Activated T-helper 2 cell treated with anti-CD3 and anti-CD28 coated beads, Interferon-gamma antibody, Interleukin-2, Interleukin-4, amounts not matched to agents 10 μg/mL and 5 μg/mL and 100 μg/mL, durations not matched to agents 14 hours and 24 hours and 36 hours (primary cell): ENCODE measurements around the gene PRKAR1B. TPM values are rescaled to one million over a fixed set of nuclear protein-coding genes. Genes with fewer than 3 reads are reported as not detected.

ENCODE experiments used
- DNase-seq: peaks from one replicate; pipeline ENCODE4 v3.0.0; 2021; ENCODE audit warnings: low spot score
- H3K27ac Mint-ChIP-seq: one replicate; pipeline ENCODE4 v1.8.0; 2021; ENCODE audit warnings: mixed read lengths
- H3K27me3 Mint-ChIP-seq: one replicate; pipeline ENCODE4 v1.8.0; 2021; ENCODE audit warnings: low read depth, mixed read lengths
- H3K36me3 Mint-ChIP-seq: one replicate; pipeline ENCODE4 v1.8.0; 2021; ENCODE audit warnings: low read depth, mixed read lengths
- H3K4me1 Mint-ChIP-seq: one replicate; pipeline ENCODE4 v1.8.0; 2021; ENCODE audit warnings: low read depth, mixed read lengths
- H3K4me3 Mint-ChIP-seq: one replicate; pipeline ENCODE4 v1.8.0; 2021; ENCODE audit warnings: low read depth, mild to moderate bottlenecking, moderate library complexity, mixed read lengths
- H3K9me3 Mint-ChIP-seq: one replicate; pipeline ENCODE4 v1.8.0; 2021; ENCODE audit warnings: mixed read lengths
- intact Hi-C: fragments of 100-400 bp; cut with micrococcal nuclease; formaldehyde crosslinking; loops from one replicate; pipeline ENCODE4 v1.15.1; 2023
- total RNA-seq: library from RNA; stranded (reverse); gene quantifications from 2 replicates; pipeline ENCODE4 v1.2.3, GENCODE V29; 2022

PRKAR1B gene
- total RNA-seq, 1 donor from 2014 or later, result 38.9 TPM

GRCh38 chr7:574661-575395, 152.3 kb downstream of the PRKAR1B start:
- no peak overlapping the region for H3K4me3 Mint-ChIP-seq
- no peak for DNase-seq
- no peaks in the 10 kb centered on the region for H3K9me3 Mint-ChIP-seq
- no peaks in the 10 kb centered on the region for H3K27me3 Mint-ChIP-seq
- peaks cover 4% of the 10 kb centered on the region for H3K4me1 Mint-ChIP-seq
- intact Hi-C loops, result no loop called here
- no peak overlapping the region for H3K27ac Mint-ChIP-seq
- H3K36me3 Mint-ChIP-seq, result peaks cover 15% of the 10 kb centered on the region

- peaks cover 14% of the 10 kb centered on the region for H3K36me3 Mint-ChIP-seq
- H3K9me3 Mint-ChIP-seq, result no peaks in the 10 kb centered on the region
- DNase-seq, result no peak
- no peak overlapping the region for H3K4me3 Mint-ChIP-seq
- H3K4me1 Mint-ChIP-seq, result peaks cover 4% of the 10 kb centered on the region
- H3K27ac Mint-ChIP-seq, result no peak overlapping the region
- H3K27me3 Mint-ChIP-seq, result no peaks in the 10 kb centered on the region
- intact Hi-C loops, result no loop called here
Observed at GRCh38 chr7:573933-574381, 153.1 kb downstream of the PRKAR1B start.

DNA sequence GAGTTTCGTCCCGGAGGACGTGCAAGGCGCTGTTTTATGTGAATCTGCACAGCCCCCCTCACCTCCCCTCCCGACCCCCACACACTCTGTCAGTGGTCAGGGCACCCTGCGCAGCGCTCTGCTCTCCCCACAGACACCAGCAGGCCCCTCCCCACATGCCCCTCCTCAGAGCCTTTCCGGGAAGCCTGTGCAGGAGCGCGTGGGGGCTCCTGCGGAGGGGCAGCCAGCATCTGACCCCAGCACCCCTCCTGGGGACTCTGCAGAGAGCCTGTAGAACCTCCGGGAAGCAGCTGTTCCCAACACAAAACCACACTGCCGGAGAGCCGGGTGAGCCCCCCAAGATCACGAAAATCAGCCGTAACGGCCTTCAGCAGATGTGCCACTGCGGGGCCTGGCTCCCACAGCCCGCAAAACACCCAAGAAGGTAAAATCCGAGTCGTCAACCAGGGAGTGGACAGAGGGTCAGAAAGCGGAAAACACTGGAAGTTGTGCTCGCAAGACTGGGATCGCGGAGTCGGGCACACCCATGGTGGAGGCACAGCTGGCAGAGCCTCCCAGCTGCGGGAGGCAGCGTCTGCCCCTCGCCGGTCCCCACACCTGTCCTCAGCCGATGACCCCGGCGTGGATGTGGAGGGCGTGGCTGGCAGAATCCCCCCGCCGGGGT, 153.7 kb downstream of the PRKAR1B start:
- Mint-ChIP-seq H3K9me3 (no peaks in the 10 kb centered on the region), H3K4me1 (peaks cover 4% of the 10 kb centered on the region), H3K27me3 (no peaks in the 10 kb centered on the region), H3K4me3 (no peak overlapping the region), H3K36me3 (peaks cover 12% of the 10 kb centered on the region), H3K27ac (no peak overlapping the region)
- intact Hi-C loops, result no loop called here
- no peak for DNase-seq

GRCh38 chr7:572416-573268, 154.4 kb downstream of the PRKAR1B start:
- Mint-ChIP-seq H3K36me3 (peaks cover 7% of the 10 kb centered on the region), H3K4me3 (no peak overlapping the region), H3K27ac (no peak overlapping the region), H3K27me3 (no peaks in the 10 kb centered on the region), H3K4me1 (peaks cover 4% of the 10 kb centered on the region), H3K9me3 (no peaks in the 10 kb centered on the region)
- no peak for DNase-seq
- intact Hi-C loops, result no loop called here

GRCh38 chr7:571718-572415, 155.2 kb downstream of the PRKAR1B start:
- intact Hi-C loops, result no loop called here
- Mint-ChIP-seq H3K4me1 (peaks cover 4% of the 10 kb centered on the region), H3K36me3 (peaks cover 7% of the 10 kb centered on the region), H3K27ac (no peak overlapping the region), H3K9me3 (no peaks in the 10 kb centered on the region), H3K27me3 (no peaks in the 10 kb centered on the region), H3K4me3 (no peak overlapping the region)
- no peak for DNase-seq

DNA sequence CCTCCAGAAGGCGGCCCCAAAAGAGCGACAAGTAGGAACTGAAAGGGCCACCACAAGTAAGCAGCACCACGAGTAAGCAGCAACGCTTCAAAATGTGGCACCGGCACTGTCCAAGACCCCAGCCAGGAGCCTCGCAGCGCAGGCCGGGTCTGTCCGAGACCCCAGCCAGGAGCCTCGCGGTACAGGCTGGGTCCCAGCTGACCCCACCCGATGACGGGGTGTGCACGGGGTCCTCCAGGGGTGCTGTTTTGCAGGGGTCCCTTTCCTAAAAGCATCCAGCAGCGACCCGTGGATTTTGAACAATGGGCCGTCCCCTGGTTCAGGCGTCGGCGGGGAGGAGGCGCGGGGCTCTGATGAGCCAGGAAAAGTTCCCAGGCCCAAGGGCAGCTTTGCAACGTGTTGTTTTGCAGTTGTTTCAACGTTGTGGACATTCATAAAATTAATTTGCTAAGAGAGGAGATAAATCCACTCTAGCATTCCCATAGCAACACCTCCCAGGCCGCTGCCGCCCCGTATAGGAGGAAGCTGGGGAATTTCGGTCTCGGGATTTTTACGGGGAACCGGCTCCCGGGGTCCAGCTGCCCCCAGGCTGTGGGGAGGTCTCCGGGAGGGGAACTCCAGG, 155.9 kb downstream of the PRKAR1B start:
- no peak for DNase-seq
- no peaks in the 10 kb centered on the region for H3K27me3 Mint-ChIP-seq
- H3K4me1 Mint-ChIP-seq, result peaks cover 3% of the 10 kb centered on the region
- intact Hi-C loops, result no loop called here
- peaks cover 6% of the 10 kb centered on the region for H3K36me3 Mint-ChIP-seq
- H3K27ac Mint-ChIP-seq, result no peak overlapping the region
- H3K9me3 Mint-ChIP-seq, result no peaks in the 10 kb centered on the region
- H3K4me3 Mint-ChIP-seq, result no peak overlapping the region

- no peaks in the 10 kb centered on the region for H3K4me1 Mint-ChIP-seq
- intact Hi-C loops, result no loop called here
- H3K9me3 Mint-ChIP-seq, result no peaks in the 10 kb centered on the region
- no peak overlapping the region for H3K4me3 Mint-ChIP-seq
- DNase-seq, result no peak
- peaks cover under 1% of the 10 kb centered on the region for H3K36me3 Mint-ChIP-seq
- H3K27me3 Mint-ChIP-seq, result no peaks in the 10 kb centered on the region
- H3K27ac Mint-ChIP-seq, result no peak overlapping the region
Observed at GRCh38 chr7:570801-571070, 156.3 kb downstream of the PRKAR1B start.

GRCh38 chr7:569996-570800, 156.9 kb downstream of the PRKAR1B start:
- Mint-ChIP-seq H3K4me1 (no peaks in the 10 kb centered on the region), H3K9me3 (no peaks in the 10 kb centered on the region), H3K4me3 (no peak overlapping the region), H3K27me3 (no peaks in the 10 kb centered on the region), H3K27ac (no peak overlapping the region), H3K36me3 (no peaks in the 10 kb centered on the region)
- intact Hi-C loops, result no loop called here
- DNase-seq, result no peak

GRCh38 chr7:569071-569855, 157.8 kb downstream of the PRKAR1B start:
- Mint-ChIP-seq H3K9me3 (no peaks in the 10 kb centered on the region), H3K4me1 (no peaks in the 10 kb centered on the region), H3K36me3 (no peaks in the 10 kb centered on the region), H3K27me3 (no peaks in the 10 kb centered on the region), H3K4me3 (no peak overlapping the region), H3K27ac (no peak overlapping the region)
- intact Hi-C loops, result no loop called here
- DNase-seq, result no peak

DNA sequence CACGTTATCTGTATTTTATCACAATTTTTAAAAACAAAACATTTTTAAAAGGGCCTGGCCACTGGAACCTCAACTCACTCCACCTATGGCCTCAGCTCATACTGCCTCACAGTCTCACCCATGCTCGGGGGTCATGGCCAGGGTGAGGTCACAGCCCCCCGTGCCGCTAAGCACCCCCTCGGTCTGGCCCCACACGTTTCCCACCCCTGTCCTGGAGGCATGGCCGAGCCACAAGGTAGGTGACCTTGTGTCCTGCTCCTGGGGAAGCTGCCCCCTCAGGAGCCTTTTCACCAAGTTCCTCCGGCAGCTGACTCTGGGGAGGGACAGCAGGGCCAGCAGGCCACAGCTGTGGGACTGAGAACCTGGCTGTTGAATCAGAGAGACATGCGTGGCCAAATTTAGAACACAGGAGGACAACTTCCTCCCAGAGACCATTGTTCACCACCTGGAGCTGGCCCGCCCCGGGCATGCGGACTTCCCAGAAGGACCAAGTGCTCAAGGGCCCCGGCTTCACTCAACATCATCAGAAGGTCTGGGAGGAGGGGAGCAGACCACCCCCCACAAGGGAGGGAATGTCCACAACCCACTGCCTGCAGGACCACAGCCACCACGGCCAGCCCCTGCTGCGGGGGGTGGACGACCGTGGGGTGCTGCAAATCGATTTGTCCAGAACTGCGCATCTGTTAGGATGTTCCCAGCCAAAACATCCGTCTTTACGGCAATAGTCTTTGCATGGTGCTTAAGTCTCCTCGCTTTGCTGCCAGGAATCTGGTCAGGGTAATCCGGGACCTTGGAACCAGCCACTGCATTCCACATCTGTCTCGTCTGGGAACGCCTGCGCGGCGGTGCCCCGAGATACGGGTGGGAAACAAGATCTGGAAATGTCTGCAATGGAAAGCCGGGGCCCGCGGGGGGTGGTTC, 158.8 kb downstream of the PRKAR1B start:
- Mint-ChIP-seq H3K4me3 (no peak overlapping the region), H3K36me3 (no peaks in the 10 kb centered on the region), H3K9me3 (no peaks in the 10 kb centered on the region), H3K4me1 (no peaks in the 10 kb centered on the region), H3K27ac (no peak overlapping the region), H3K27me3 (no peaks in the 10 kb centered on the region)
- intact Hi-C loops, result no loop called here
- no peak for DNase-seq
